B cell (primary cell): ENCODE data around the gene NIN. TPM values are rescaled to one million over a fixed set of nuclear protein-coding genes. Genes with fewer than 3 reads are reported as not detected.

ENCODE experiments used
- ATAC-seq: fragments of 200-7000 bp; cut with Tn5 transposase; one replicate; pipeline ENCODE4 v1.10.0; 2021; ENCODE audit warnings: low read depth, mild to moderate bottlenecking, moderate number of reproducible peaks, moderate library complexity
- CTCF ChIA-PET: fragments of 350-600 bp; sonication (Branson Sonifier 250); formaldehyde crosslinking; loops from one replicate; lab custom pipeline; 2021; ENCODE audit warnings: antibody characterized with exemption, inconsistent platforms; lab: Charles Lee
- POLR2A ChIA-PET: fragments of 350-600 bp; sonication (Branson Sonifier 250); formaldehyde crosslinking; loops from one replicate; lab custom pipeline; 2021; ENCODE audit warnings: antibody characterized with exemption; lab: Charles Lee
- DNase-seq: peaks from one replicate; pipeline ENCODE4 v3.0.0; 2013
- H2AFZ ChIP-seq: 2 replicates; pipeline ENCODE4 v1.6.1; 2012; ENCODE audit warnings: mild to moderate bottlenecking, low read depth, low read length; ENCODE audit not compliant: insufficient read depth, poor library complexity, severe bottlenecking
- H3K27ac ChIP-seq, 2 donors: 1 replicate in 1 of 2; 2 replicates in 1 of 2; pipeline ENCODE4 v1.5.1; 2012 to 2013; ENCODE audit warnings: low read length in 2 of 2, mild to moderate bottlenecking in 2 of 2, moderate library complexity in 1 of 2
- H3K27me3 ChIP-seq, 4 experiments: fragments of 200-600 bp in 1 of 4; sonication (generic) in 1 of 4; replicated peaks in 1 of 4; 1 replicate in 2 of 4; 2 replicates in 2 of 4; pipeline versions ENCODE4 v1.6.1 to v1.7.0; 2013 to 2016; ENCODE audit warnings: low read length in 3 of 4, mild to moderate bottlenecking in 2 of 4, mixed read lengths in 1 of 4, moderate library complexity in 1 of 4; ENCODE audit not compliant: insufficient read depth in 4 of 4, control insufficient read depth in 3 of 4; ENCODE audit errors: control extremely low read depth in 1 of 4
- H3K36me3 ChIP-seq, 2 experiments: replicated peaks in 1 of 2; 1 replicate in 1 of 2; 2 replicates in 1 of 2; pipeline versions ENCODE4 v1.6.1 to v1.7.1; 2013; ENCODE audit warnings: low read length in 1 of 2; ENCODE audit not compliant: insufficient read depth in 2 of 2, control insufficient read depth in 1 of 2; ENCODE audit errors: control extremely low read depth in 1 of 2, extremely low read depth in 1 of 2
- H3K4me1 ChIP-seq, 2 donors: fragments of 200-600 bp in 1 of 2; sonication (generic) in 1 of 2; 1 replicate in 1 of 2; 2 replicates in 1 of 2; pipeline versions ENCODE4 v1.5.1 to v1.6.1; 2013 to 2017; ENCODE audit warnings: low read length in 2 of 2; ENCODE audit not compliant: control insufficient read depth in 2 of 2, insufficient read depth in 2 of 2
- H3K4me2 ChIP-seq: replicated peaks from 2 replicates; pipeline ENCODE3; 2012; ENCODE audit warnings: mild to moderate bottlenecking, low read depth, low read length; ENCODE audit not compliant: poor library complexity, severe bottlenecking
- H3K4me3 ChIP-seq, 5 experiments: fragments of 200-600 bp in 1 of 5; sonication (generic) in 1 of 5; 1 replicate in 3 of 5; 2 replicates in 2 of 5; pipeline versions ENCODE4 v1.5.1 to v1.7.0; 2011 to 2016; ENCODE audit warnings: low read length in 4 of 5, mild to moderate bottlenecking in 4 of 5, low read depth in 2 of 5, control low read depth in 1 of 5, moderate library complexity in 1 of 5; ENCODE audit not compliant: insufficient read depth in 1 of 5; ENCODE audit errors: control extremely low read depth in 1 of 5, extremely low read depth in 1 of 5
- H3K79me2 ChIP-seq: fragments of 200-600 bp; sonication (generic); one replicate; pipeline ENCODE4 v1.6.0; 2016; ENCODE audit warnings: low read length; ENCODE audit not compliant: control insufficient read depth, insufficient read depth
- H3K9ac ChIP-seq: fragments of 200-600 bp; sonication (generic); 2 replicates; pipeline ENCODE4 v1.6.1; 2017; ENCODE audit warnings: mild to moderate bottlenecking, low read length, moderate library complexity
- H3K9me3 ChIP-seq, 3 donors: one replicate each; pipeline versions ENCODE4 v1.6.1 to v1.7.1; 2013; ENCODE audit warnings: low read length in 2 of 3; ENCODE audit not compliant: control insufficient read depth in 2 of 3, insufficient read depth in 1 of 3; ENCODE audit errors: control extremely low read depth in 1 of 3
- H4K20me1 ChIP-seq: 2 replicates; pipeline ENCODE4 v1.6.0; 2012; ENCODE audit warnings: mild to moderate bottlenecking, low read length; ENCODE audit not compliant: insufficient read depth, control insufficient read depth, poor library complexity, severe bottlenecking
- H3K27ac Mint-ChIP-seq: one replicate; pipeline ENCODE4 v1.8.0; 2021; ENCODE audit warnings: mixed read lengths
- H3K27me3 Mint-ChIP-seq: one replicate; pipeline ENCODE4 v1.8.0; 2021; ENCODE audit warnings: mixed read lengths
- H3K4me1 Mint-ChIP-seq: one replicate; pipeline ENCODE4 v1.8.0; 2021; ENCODE audit warnings: mixed read lengths
- H3K4me3 Mint-ChIP-seq: one replicate; pipeline ENCODE4 v1.8.0; 2021; ENCODE audit warnings: mixed read lengths
- H3K9me3 Mint-ChIP-seq: one replicate; pipeline ENCODE4 v1.8.0; 2022; ENCODE audit warnings: mixed read lengths; ENCODE audit not compliant: insufficient read depth
- EZH2 ChIP-seq: IDR thresholded peaks from 2 replicates; pipeline ENCODE4 v1.6.1; 2012; ENCODE audit warnings: borderline replicate concordance, low read depth, mild to moderate bottlenecking, moderate library complexity, low read length; ENCODE audit not compliant: insufficient read depth, poor library complexity, severe bottlenecking
- WGBS: methylation state at CpG from one replicate; pipeline ENCODE4 v1.1.5; 2013; ENCODE audit warnings: missing lambda C conversion rate; ENCODE audit not compliant: insufficient coverage; 5-methylcytosine and 5-hydroxymethylcytosine counted together
- intact Hi-C: fragments of 100-400 bp; cut with micrococcal nuclease; formaldehyde crosslinking; loops from one replicate; pipeline ENCODE4 v1.10.0; 2022
- polyA plus RNA-seq: library from polyadenylated mRNA; depleted of rRNA; stranded (reverse); fragments of >200 nt; gene quantifications from 2 replicates; pipeline ENCODE4 v1.2.3, GENCODE V29; 2012
- total RNA-seq, 2 donors: library from RNA; stranded (reverse); fragments of 120-200 nt in 1 of 2; gene quantifications; 1 replicate in 1 of 2; 2 replicates in 1 of 2; pipeline versions ENCODE4 v1.2.3 to v1.2.4, GENCODE V29; 2013 to 2022
- TF ChIP-seq, protein P1 (sequence below): fragments of 200-600 bp; IDR thresholded peaks from one replicate; pipeline ENCODE4 v1.8.0; 2022; ENCODE audit warnings: antibody characterized with exemption, mild to moderate bottlenecking

Gene NIN
- total and polyA plus RNA-seq, 2 donors (not counting 1 experiment from before 2014, with no cell fraction given), result 25.4 to 219 TPM

DNA sequence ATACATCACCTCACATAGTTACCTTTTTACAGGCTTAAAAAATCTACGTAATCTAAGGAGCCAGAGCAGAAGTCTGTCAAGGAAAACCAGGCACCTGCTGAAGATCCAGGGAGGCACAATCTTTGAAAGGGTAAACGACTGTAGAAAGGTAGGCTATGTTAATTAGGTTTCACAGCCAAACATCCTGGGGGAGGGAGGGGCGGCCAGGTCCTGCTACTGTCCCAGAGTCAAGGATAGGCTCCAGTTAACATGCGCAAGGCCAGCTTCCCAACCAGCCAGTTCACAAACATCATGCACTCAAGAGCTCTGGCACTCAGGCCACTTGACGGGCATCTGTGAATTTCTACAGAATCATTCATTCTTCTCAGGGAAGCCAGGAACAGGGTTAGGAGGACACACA lies 22.9 kb downstream of the NIN start:
- Histone ChIP-seq H3K4me1 (peaks cover 20 to 24% of the 10 kb centered on the region in 2 donors), H3K9ac (no peak overlapping the region), H3K9me3 (no peaks in the 10 kb centered on the region), H3K27me3 (no peaks in the 10 kb centered on the region), H3K27ac (peak overlapping the region in 1 of 2 donors; percentile 18), H3K4me2 (no peak overlapping the region), H4K20me1 (peaks cover 58% of the 10 kb centered on the region), H2AFZ (no peak overlapping the region), H3K36me3 (peaks cover 13 to 63% of the 10 kb centered on the region in 2 experiments), H3K4me3 (no peak overlapping the region), H3K79me2 (peaks cover 100% of the 10 kb centered on the region)
- no peaks in the 10 kb centered on the region for H3K27me3 Mint-ChIP-seq
- H3K4me3 Mint-ChIP-seq, result no peak overlapping the region
- no peaks in the 10 kb centered on the region for H3K9me3 Mint-ChIP-seq
- TF ChIP-seq, protein P1, sequence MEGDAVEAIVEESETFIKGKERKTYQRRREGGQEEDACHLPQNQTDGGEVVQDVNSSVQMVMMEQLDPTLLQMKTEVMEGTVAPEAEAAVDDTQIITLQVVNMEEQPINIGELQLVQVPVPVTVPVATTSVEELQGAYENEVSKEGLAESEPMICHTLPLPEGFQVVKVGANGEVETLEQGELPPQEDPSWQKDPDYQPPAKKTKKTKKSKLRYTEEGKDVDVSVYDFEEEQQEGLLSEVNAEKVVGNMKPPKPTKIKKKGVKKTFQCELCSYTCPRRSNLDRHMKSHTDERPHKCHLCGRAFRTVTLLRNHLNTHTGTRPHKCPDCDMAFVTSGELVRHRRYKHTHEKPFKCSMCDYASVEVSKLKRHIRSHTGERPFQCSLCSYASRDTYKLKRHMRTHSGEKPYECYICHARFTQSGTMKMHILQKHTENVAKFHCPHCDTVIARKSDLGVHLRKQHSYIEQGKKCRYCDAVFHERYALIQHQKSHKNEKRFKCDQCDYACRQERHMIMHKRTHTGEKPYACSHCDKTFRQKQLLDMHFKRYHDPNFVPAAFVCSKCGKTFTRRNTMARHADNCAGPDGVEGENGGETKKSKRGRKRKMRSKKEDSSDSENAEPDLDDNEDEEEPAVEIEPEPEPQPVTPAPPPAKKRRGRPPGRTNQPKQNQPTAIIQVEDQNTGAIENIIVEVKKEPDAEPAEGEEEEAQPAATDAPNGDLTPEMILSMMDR, result no peak
- TF ChIP-seq EZH2, result no peak
- peaks cover 40% of the 10 kb centered on the region for H3K4me1 Mint-ChIP-seq
- no peak overlapping the region for H3K27ac Mint-ChIP-seq
- ChIA-PET POLR2A (no interaction called here), CTCF (interaction anchor here (2.8 to 4.9 kb wide), 2 partner anchors 30 to 52 kb away, joined by 9 to 17 read pairs; no protein-coding TSS in a partner anchor)
- intact Hi-C loops, result no loop called here
- 100% methylated on average over 3 of the region's 5 CpGs for WGBS
- DNase-seq, result no peak
- ATAC-seq, result no peak

DNA sequence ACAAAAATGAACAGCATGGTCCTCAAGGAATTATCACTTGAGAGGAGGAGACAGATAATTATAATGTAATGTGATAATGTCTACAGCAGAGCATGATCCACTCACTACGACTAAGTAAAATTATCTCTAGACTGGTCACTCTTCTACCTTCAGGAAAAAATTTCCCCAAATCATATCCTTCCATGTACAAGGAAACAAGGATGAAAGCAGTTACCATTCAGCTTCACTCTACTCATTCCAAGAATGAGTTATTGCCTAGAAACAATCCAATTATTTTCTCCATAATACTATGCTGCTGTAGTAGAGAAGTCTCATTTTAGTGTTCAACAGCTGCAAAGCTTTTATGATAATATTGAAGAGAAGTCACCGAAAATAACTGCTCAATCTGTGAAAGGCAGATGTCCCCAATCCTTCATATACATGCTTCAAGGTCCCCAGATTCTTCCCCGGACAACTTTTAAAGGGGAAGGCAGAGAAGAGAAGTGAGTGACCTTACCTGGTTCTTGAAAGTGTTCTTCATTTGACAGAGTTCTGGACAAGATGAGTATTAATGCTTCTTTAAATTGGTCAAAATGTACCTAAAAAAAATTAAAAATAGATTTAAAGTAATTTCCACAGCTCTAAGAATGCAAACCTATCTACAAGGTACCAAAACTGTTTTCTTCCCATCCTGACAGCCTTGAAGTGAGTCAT lies 24.6 kb downstream of the NIN start:
- intact Hi-C loops, result no loop called here
- no peak for ATAC-seq
- CTCF ChIA-PET, result interaction anchor here (0.5 to 4.9 kb wide), 4 partner anchors 16 to 1209 kb away, joined by 3 to 17 read pairs (median 6); no protein-coding TSS in a partner anchor

More for the DNA sequence above, 24.6 kb downstream of the NIN start:
- POLR2A ChIA-PET, result interaction anchor here (0.6 kb wide), 1 partner anchor 1233 kb away, joined by 3 read pairs; no protein-coding TSS in a partner anchor
- WGBS, result no CpG with 5 or more reads among the region's 3 CpGs
- no peak overlapping the region for H3K9ac ChIP-seq
- H4K20me1 ChIP-seq, result peaks cover 48% of the 10 kb centered on the region
- H3K4me1 Mint-ChIP-seq, result peaks cover 41% of the 10 kb centered on the region
- H3K27me3 ChIP-seq, result no peaks in the 10 kb centered on the region
- no peak overlapping the region for H3K27ac Mint-ChIP-seq
- H3K4me1 ChIP-seq, result peaks cover 7 to 13% of the 10 kb centered on the region in 2 donors
- no peaks in the 10 kb centered on the region for H3K9me3 ChIP-seq
- TF ChIP-seq, protein P1, result no peak
- no peak for TF ChIP-seq EZH2
- H3K4me3 ChIP-seq, result no peak overlapping the region
- DNase-seq, result no peak
- no peak overlapping the region for H3K4me2 ChIP-seq
- H2AFZ ChIP-seq, result no peak overlapping the region
- no peak overlapping the region for H3K27ac ChIP-seq
- H3K4me3 Mint-ChIP-seq, result no peak overlapping the region
- H3K9me3 Mint-ChIP-seq, result no peaks in the 10 kb centered on the region
- H3K36me3 ChIP-seq, result peaks cover 13 to 67% of the 10 kb centered on the region in 2 experiments
- H3K79me2 ChIP-seq, result peaks cover 100% of the 10 kb centered on the region
- no peaks in the 10 kb centered on the region for H3K27me3 Mint-ChIP-seq
